Right kidney (tissue), 1 donor: Measurements from ENCODE around the gene PLEKHA4.
A peak's percentile ranks its signal among the peaks of the same experiment; 100 is the strongest.
"Not testable (repeated sequence)": the region's sequence is repeated elsewhere in the genome, so short reads cannot be mapped to it uniquely, and the experiment has no call there.

Experiments
- DNase-seq: peaks from one replicate; pipeline ENCODE4 v3.0.0-alpha.2; 2016

Gene PLEKHA4

GRCh38 chr19:48796298-48797083 is 71.9 kb downstream of the PLEKHA4 start:
- no peak for DNase-seq

- DNase-seq, result no peak
Measured at GRCh38 chr19:48795685-48796070, 72.7 kb downstream of the PLEKHA4 start.

GRCh38 chr19:48795055-48795684 is 73.2 kb downstream of the PLEKHA4 start:
- peak; percentile 96 for DNase-seq

GRCh38 chr19:48794291-48794690 is 74.1 kb downstream of the PLEKHA4 start:
- DNase-seq, result no peak

- DNase-seq, result no peak
Measured at GRCh38 chr19:48793271-48793670, 75.1 kb downstream of the PLEKHA4 start.

- DNase-seq, result not testable (repeated sequence)
Measured at GRCh38 chr19:48787331-48787730, 81.1 kb downstream of the PLEKHA4 start.
